Esophagus muscularis mucosa (tissue), 4 donors: ENCODE measurements around the gene USP47.

Experiments used
- EP300 ChIP-seq: sonication (generic); formaldehyde crosslinking; IDR thresholded peaks from one replicate; pipeline ENCODE4 v1.6.1; 2017; ENCODE audit warnings: antibody characterized with exemption
- POLR2A ChIP-seq: fragments of 450-650 bp; IDR thresholded peaks from one replicate; pipeline ENCODE4 v1.6.1; 2017; ENCODE audit warnings: antibody characterized with exemption, moderate library complexity, mild to moderate bottlenecking, low read depth
- POLR2AphosphoS5 ChIP-seq, 2 donors: sonication (generic); formaldehyde crosslinking; IDR thresholded peaks; one replicate each; pipeline ENCODE4 v1.6.1; 2017; ENCODE audit warnings: antibody characterized with exemption in 2 of 2
- TF ChIP-seq, protein P1 (sequence below), 3 experiments: fragments of 200-600 bp in 2 of 3; fragments of 450-650 bp in 1 of 3; sonication (generic) in 2 of 3; IDR thresholded peaks; one replicate each; pipeline ENCODE4 v1.5.1; 2017 to 2019; ENCODE audit warnings: antibody characterized with exemption in 3 of 3, mild to moderate bottlenecking in 2 of 3, moderate library complexity in 1 of 3

DNA sequence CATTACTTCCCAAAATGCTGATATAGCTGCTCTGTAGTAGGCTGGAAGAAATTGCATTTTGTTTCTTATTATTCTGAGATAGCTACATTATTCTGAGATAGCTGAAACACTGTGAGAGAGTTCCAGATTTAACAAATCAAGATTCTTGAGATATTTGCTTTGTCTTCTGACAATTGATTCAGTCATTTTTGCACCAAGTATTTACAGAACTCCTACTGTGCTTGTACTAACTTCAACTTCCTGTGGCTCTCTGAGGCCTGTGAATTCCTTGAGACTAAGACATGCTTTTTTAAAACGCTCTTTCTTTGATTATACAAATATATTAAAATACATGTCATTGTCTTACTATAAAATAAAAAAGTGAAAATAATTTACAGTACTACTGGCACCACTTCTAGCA, 52.7 kb downstream of the USP47 start:
- TF ChIP-seq, protein P1, sequence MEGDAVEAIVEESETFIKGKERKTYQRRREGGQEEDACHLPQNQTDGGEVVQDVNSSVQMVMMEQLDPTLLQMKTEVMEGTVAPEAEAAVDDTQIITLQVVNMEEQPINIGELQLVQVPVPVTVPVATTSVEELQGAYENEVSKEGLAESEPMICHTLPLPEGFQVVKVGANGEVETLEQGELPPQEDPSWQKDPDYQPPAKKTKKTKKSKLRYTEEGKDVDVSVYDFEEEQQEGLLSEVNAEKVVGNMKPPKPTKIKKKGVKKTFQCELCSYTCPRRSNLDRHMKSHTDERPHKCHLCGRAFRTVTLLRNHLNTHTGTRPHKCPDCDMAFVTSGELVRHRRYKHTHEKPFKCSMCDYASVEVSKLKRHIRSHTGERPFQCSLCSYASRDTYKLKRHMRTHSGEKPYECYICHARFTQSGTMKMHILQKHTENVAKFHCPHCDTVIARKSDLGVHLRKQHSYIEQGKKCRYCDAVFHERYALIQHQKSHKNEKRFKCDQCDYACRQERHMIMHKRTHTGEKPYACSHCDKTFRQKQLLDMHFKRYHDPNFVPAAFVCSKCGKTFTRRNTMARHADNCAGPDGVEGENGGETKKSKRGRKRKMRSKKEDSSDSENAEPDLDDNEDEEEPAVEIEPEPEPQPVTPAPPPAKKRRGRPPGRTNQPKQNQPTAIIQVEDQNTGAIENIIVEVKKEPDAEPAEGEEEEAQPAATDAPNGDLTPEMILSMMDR (IDR thresholded peaks at IDR 0.05): no peak
- no peak for TF ChIP-seq POLR2AphosphoS5 (IDR thresholded peaks at IDR 0.05)
- TF ChIP-seq POLR2A: no peak
- TF ChIP-seq EP300: no peak
